GM21737 (cell line): ENCODE results near the gene DEPDC7.

ENCODE experiments used
- ATAC-seq: cut with Tn5 transposase; IDR thresholded peaks from one replicate; pipeline ENCODE4 v1.9.1; 2021; ENCODE audit warnings: mild to moderate bottlenecking, moderate library complexity; ENCODE audit not compliant: unreplicated experiment

The DEPDC7 gene

GRCh38 chr11:33059331-33060007 lies 43.8 kb downstream of the DEPDC7 start:
- ATAC-seq: no peak

GRCh38 chr11:33060271-33060670 lies 44.6 kb downstream of the DEPDC7 start:
- no peak for ATAC-seq

- no peak for ATAC-seq
Measured at GRCh38 chr11:33062137-33062536, 46.5 kb downstream of the DEPDC7 start.

GRCh38 chr11:33063326-33063881 lies 47.7 kb downstream of the DEPDC7 start:
- ATAC-seq: peak; percentile 50

- ATAC-seq: no peak
Measured at GRCh38 chr11:33064033-33064825, 48.6 kb downstream of the DEPDC7 start.

- ATAC-seq: no peak
Measured at GRCh38 chr11:33064866-33065265, 49.2 kb downstream of the DEPDC7 start.

- no peak for ATAC-seq
Measured at GRCh38 chr11:33065445-33066178, 49.9 kb downstream of the DEPDC7 start.

- ATAC-seq: no peak
Measured at GRCh38 chr11:33067294-33067693, 51.6 kb downstream of the DEPDC7 start.

GRCh38 chr11:33068611-33069340 lies 53.1 kb downstream of the DEPDC7 start:
- no peak for ATAC-seq

GRCh38 chr11:33072465-33072864 lies 56.8 kb downstream of the DEPDC7 start:
- ATAC-seq: no peak
